Mononuclear cell (primary cell): ENCODE data around the gene PSG1. TPM values are rescaled to one million over a fixed set of nuclear protein-coding genes. Genes with fewer than 3 reads are reported as not detected.

Experiments
- total RNA-seq: library from RNA; depleted of rRNA; stranded (reverse); fragments of >200 nt; gene quantifications from one replicate; pipeline ENCODE4 v1.2.3, GENCODE V29; 2012

The PSG1 gene
- total RNA-seq, 1 donor = not detected

Other genes starting within 250 kb of the PSG1 start
- 0.10 TPM for gene PSG3, start 139.2 kb downstream of the PSG1 start, total RNA-seq
- gene PSG8, start 114.0 kb downstream of the PSG1 start, total RNA-seq = not detected
- not detected for gene PSG6, start 38.2 kb upstream of the PSG1 start, total RNA-seq
- 0.10 TPM for gene PSG7, start 57.5 kb upstream of the PSG1 start, total RNA-seq
- gene PSG11, start 146.8 kb upstream of the PSG1 start, total RNA-seq = not detected
- gene PSG2, start 203.0 kb upstream of the PSG1 start, total RNA-seq = not detected